NCI-H748 (cell line): ENCODE data around the gene OR2D3.
"Not testable (repeated sequence)": the region's sequence is repeated elsewhere in the genome, so short reads cannot be mapped to it uniquely, and the experiment has no call there.

ENCODE experiments used
- DNase-seq: peaks from one replicate; lab custom pipeline; 2025; ENCODE audit not compliant: unreplicated experiment; lab: John Stamatoyannopoulos, UW

OR2D3 gene

DNA sequence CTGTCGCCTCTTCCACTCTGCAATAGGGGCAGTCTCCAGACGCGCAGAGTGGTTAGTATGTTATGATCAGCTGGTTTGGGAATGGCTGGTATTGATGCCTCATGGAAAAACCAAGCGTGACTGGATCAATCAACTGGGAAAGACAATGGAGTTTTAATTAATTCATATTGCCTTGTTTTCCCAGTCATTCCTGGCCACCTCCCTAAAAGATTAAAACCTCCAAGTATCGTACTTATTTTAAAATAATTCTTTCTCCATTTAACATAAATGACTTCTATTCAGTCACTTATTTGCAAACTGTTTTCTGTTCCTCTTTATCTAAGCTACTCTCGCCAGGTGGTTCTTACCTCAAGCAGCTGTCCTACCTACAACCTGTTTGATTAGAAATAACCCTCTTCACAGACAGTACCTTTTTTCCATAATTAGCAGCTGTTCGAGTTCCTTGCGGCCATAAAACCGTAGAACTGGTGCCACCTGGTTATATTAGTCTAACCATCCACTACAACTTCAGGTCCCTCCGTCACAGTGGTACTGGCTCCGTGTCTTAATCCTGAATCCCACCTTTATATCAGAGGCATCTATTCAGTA, 6.3 kb downstream of the OR2D3 start:
- DNase-seq, result peak; percentile 82

DNA sequence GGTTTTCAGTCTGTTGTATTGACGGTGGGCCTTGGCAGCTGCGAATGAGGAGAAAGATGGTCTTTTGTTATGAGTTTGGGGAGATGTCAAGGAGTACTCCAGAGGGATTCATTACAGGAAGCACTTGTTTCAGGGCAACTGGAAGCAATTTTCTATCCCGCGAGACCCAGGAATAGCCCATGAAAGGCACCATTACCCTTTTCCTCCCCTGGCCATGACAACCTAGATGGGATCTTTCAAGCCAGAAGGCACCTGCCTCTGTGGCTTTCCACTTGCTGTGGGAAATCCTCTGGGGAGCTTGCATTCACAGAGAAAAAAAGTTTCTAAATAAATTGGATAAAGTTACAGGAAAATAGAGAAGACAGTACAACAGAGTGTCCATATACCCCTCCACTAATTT, 8.1 kb downstream of the OR2D3 start:
- peak; percentile 60 for DNase-seq

DNA sequence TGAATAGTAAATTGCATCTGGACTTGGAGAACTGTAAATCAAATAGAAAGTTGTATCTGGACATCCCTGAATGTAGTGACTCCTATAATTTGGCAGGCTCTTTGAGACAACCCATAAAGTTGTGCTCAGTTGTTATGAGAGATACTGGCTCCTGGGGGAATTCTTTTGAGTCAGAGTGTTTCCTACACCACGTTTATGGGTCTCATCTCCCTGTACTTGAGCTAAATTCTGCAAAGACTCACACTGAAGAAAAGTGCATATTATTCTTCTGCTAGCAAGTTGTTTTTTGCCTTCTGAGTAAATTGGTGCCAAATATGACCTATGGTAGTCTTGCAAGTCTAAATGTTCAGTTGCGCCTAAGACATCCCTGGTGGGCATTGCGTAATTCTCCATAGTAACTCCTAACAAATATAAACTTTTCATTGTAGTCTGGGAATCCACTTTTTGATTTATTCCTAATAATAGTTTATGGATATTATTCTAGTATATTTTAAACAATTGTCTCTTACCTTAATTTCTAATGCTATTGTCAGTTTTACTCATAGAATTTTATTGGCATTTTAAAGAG, 10.4 kb downstream of the OR2D3 start:
- no peak for DNase-seq

DNA sequence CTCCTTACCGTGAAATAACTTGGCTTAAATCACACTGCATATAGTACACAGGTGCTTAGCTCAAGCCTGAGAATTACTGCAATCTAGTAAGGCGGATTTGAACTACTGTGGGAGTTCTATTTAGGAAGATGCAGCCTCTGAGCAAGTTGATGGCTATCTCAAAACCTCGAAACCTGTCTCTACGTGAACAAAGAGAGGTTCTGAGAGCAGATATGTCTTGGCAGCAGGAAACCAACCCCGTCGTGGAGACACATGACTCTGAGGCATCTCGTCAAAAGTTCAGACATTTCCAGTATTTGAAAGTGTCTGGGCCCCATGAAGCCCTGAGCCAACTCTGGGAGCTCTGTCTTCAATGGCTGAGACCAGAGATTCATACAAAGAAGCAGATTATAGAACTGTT, 11.3 kb downstream of the OR2D3 start:
- DNase-seq, result no peak

DNA sequence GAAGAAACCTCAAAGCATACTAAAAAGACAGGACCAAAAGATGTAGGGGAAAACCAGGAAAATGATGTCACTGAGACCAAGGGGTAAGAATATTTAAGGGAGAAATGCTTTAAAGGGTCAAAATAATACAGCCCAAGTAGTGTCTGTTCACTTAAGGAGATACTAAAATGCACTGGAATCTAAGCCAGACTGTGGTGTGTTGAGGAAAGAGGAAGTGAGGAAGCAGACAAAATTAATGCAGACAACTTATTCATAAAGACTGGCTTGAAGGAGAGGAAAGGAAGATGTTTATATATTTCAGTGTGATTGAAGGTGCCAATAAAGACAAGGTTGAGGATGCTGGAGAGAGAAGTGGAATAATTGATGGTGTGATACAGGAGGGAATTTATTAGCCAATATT, 21.2 kb downstream of the OR2D3 start:
- no peak for DNase-seq

DNA sequence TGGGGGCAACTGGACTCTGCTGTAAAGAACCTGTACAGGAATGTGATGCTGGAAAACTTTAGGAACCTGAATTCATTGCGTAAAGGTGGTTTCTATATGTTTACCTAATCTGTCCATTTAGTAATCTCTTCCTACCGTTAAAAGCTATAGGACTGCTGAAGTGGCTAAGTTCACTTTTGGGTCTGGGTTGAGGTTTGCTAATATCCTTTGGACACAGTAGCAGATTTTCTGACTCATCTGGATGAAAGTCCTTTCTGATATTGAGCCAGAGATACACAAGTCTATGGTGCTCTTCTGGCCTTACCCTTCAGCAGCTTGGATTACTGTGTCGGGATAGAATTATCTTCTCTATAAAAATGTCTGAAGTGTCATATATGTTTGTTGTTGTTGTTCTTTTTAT, 22.3 kb downstream of the OR2D3 start:
- no peak for DNase-seq

DNA sequence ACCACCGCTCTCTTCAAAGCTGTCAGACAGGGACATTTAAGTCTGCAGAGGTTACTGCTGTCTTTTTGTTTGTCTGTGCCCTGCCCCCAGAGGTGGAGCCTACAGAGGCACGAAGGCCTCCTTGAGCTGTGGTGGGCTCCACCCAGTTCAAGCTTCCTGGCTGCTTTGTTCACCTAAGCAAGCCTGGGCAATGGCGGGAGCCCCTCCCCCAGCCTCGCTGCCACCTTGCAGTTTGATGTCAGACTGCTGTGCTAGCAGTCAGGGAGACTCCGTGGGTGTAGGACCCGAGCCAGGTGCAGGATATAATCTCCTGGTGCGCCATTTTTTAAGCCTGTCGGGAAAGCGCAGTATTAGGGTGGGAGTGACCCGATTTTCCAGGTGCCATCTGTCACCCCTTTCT, 33.4 kb downstream of the OR2D3 start:
- DNase-seq, result not testable (repeated sequence)

DNA sequence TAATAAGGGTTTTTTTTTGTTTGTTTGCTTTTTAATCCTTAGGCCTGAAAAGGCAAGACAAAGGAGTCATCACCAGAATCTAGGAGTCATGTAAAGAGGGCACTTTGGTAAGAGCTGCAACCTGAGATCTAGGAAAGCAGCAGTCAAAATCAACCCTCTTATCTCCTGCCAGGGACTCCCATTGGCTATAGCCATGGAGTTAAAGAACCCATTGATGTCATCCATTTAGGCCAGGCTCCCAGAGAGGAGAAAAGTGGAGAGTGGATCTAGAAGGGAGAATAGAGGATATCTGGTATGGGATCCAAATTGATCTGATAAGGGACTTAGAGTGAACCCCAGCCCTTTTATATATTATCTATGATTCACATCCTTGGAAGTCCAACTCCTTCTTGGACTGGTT, 41.3 kb downstream of the OR2D3 start:
- no peak for DNase-seq

DNA sequence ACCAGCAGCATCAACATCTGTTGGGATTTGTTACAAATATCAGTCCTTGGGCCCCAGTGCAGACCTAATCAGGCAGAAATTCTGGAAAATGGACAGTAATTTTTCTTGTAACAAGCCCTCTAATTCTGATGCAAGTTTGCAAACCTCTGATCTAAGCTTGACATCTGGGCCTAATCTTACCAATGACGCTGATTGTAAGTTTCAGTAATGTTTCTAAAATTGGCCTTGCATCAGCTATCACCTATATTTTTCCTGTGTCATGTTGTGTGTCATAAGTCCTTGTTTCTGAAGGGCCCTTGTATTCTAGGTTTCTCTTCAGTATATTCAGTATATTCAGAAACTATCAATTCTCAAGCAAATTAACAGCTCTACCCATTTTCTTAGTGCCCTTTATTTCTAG, 41.9 kb downstream of the OR2D3 start:
- no peak for DNase-seq

DNA sequence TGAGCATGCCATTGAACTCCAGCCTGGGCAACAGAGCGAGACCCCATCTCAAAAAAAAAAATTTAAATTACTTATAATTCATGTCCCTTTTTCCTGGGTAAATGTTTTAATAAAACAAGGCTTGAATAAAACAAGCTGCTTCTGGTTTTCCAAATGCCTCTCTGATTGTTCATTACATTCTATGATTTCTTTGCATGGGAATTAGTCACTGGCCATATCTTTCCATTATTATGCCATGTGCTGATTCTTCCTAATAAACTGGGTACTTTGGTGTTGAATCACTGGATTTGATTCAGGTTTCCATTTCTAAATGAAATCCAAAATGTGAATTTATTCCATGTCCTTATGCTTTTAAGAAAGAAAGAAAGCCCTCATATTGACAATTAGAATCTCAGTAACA, 48.0 kb downstream of the OR2D3 start:
- DNase-seq, result no peak

DNA sequence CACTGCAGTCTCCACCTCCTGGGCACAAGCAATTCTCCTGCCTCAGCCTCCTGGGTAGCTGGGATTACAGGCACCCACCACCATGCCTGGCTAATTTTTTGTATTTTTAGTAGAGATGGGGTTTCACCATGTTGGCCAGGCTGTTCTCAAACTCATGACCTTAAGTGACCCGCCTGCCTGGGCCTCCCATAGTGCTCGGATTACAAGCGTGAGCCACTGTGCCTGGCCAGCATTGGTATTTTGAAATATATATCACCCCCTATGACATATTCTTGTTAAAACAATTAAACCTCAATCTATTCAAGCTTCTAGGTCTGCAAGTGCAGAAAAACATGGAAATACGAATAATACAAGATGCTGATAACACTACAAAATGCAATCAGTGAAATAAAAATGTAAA, 49.1 kb downstream of the OR2D3 start:
- DNase-seq, result not testable (repeated sequence)
